Activated T-cell treated with anti-CD3 and anti-CD28 coated beads, Interleukin-2, amount 50 U/mL, for 4 hours (primary cell): ENCODE results near the gene TESK1. TPM values are rescaled to one million over a fixed set of nuclear protein-coding genes. Genes with fewer than 3 reads are reported as not detected.
A peak's percentile ranks its signal among the peaks of the same experiment; 100 is the strongest.

Experiments
- ATAC-seq, 2 donors: fragments of 200-7000 bp; cut with Tn5 transposase; one replicate each; pipeline ENCODE4 v1.10.0; 2021
- DNase-seq: peaks from one replicate; pipeline ENCODE4 v3.0.0-alpha.2; 2020
- H3K27me3 Mint-ChIP-seq: one replicate; pipeline ENCODE4 v1.8.0; 2021; ENCODE audit warnings: low read depth, mixed read lengths
- H3K36me3 Mint-ChIP-seq: one replicate; pipeline ENCODE4 v1.8.0; 2022; ENCODE audit warnings: mixed read lengths; ENCODE audit not compliant: insufficient read depth
- H3K4me1 Mint-ChIP-seq: one replicate; pipeline ENCODE4 v1.8.0; 2021; ENCODE audit warnings: low read depth, mixed read lengths
- H3K4me3 Mint-ChIP-seq: one replicate; pipeline ENCODE4 v1.8.0; 2021; ENCODE audit warnings: mild to moderate bottlenecking, moderate library complexity, mixed read lengths
- H3K9me3 Mint-ChIP-seq: one replicate; pipeline ENCODE4 v1.8.0; 2021; ENCODE audit warnings: mixed read lengths
- total RNA-seq, 3 donors: library from RNA; stranded (reverse); gene quantifications; one replicate each; pipeline ENCODE4 v1.2.1, GENCODE V29; 2021

The TESK1 gene
- total RNA-seq, 3 donors from 2014 or later = 42.0 to 57.1 (median 54.9) TPM

DNA sequence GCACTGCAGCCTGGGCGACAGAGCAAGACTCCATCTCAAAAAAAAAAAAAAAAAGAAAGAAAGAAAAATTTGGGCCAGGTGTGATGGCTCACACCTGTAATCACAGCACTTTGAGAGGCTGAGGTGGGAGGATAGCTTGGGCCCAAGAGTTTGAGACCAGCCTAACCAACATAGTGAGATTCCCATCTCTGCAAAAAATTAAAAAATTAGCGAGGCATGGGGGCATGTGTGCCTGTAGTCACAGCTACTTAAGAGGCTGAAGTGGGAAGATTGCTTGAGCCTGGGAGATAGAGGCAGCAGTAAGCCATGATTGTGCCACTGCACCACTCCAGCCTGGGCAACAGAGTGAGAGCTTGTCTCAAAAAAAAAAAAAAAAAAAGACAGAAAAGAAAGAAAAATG lies 48.5 kb downstream of the TESK1 start:
- ATAC-seq (no peak), DNase-seq (no peak)
- peaks cover 3% of the 10 kb centered on the region for H3K27me3 Mint-ChIP-seq
- peaks cover 53% of the 10 kb centered on the region for H3K4me1 Mint-ChIP-seq
- peaks cover 2% of the 10 kb centered on the region for H3K36me3 Mint-ChIP-seq
- no peak overlapping the region for H3K4me3 Mint-ChIP-seq
- H3K9me3 Mint-ChIP-seq = peaks cover 3% of the 10 kb centered on the region

DNA sequence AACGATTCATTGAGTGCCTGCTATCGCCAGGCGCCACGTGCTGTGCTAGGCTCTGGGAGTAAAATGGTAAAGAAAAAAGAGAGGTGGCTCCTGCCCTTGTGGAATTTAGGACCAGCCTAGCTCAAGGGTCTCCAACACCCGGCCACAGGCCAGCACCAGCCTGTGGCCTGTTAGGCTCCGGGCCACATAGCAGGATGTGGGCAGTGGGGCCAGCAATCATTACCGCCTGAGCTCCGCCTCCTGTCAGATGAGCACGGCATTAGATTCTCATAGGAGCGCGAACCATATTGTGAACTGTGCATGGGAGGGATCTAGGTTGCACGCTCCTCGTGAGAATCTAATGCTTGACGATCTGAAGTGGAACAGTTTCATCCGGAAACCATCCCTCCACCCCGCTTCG lies 51.3 kb downstream of the TESK1 start:
- DNase-seq (no peak), ATAC-seq (no peak)
- Mint-ChIP-seq H3K27me3 (peaks cover 3% of the 10 kb centered on the region), H3K9me3 (peaks cover 3% of the 10 kb centered on the region), H3K4me1 (peaks cover 59% of the 10 kb centered on the region), H3K4me3 (peak overlapping the region; percentile 87), H3K36me3 (peaks cover 8% of the 10 kb centered on the region)

- Mint-ChIP-seq H3K36me3 (peaks cover 10% of the 10 kb centered on the region), H3K27me3 (peaks cover 3% of the 10 kb centered on the region), H3K9me3 (peaks cover 3% of the 10 kb centered on the region), H3K4me3 (peak overlapping the region; percentile 87), H3K4me1 (peaks cover 57% of the 10 kb centered on the region)
- DNase-seq (no peak), ATAC-seq (peak in 1 of 2 donors; percentile 4)
These were observed 51.9 kb downstream of the TESK1 start for GRCh38 chr9:35656831-35657545.

DNA sequence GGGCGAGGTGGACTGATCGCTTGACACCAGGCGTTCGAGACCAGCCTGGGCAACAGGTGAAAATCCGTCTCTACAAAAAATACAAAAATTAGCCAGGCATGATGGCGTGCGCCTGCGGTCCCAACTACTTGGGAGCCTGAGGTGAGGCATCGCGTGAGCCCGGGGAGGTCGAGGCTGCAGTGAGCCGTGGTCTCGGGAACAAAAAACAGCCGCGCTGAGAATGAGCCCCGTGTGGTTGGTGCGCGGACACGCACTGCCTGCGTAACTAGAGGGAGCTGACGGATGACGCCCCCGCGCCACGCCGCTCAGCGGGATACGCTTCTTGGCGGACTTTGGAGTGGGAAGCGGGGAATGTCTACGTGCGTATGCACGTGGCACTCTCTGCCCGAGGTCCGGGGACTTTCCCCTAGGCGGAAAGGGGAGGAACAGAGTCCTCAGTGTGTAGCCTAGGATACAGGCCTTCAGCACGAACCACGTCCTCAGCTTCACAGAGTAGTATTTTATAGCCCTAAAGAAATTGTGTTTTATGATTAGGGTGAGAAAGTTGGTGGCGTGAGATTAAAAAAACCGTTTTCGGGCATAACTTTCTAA lies 52.6 kb downstream of the TESK1 start, which contains the start of gene RMRP:
Gene RMRP (minus strand): TSS at position 474 of the 591 bp plus-strand sequence.
- ATAC-seq = peak; percentile 92 to 94
- DNase-seq = peak; percentile 92
- Mint-ChIP-seq H3K4me1 (peaks cover 61% of the 10 kb centered on the region), H3K36me3 (peaks cover 10% of the 10 kb centered on the region), H3K4me3 (peak within 1 kb of the TSS; percentile 87), H3K27me3 (peaks cover 3% of the 10 kb centered on the region), H3K9me3 (peaks cover 3% of the 10 kb centered on the region)

DNA sequence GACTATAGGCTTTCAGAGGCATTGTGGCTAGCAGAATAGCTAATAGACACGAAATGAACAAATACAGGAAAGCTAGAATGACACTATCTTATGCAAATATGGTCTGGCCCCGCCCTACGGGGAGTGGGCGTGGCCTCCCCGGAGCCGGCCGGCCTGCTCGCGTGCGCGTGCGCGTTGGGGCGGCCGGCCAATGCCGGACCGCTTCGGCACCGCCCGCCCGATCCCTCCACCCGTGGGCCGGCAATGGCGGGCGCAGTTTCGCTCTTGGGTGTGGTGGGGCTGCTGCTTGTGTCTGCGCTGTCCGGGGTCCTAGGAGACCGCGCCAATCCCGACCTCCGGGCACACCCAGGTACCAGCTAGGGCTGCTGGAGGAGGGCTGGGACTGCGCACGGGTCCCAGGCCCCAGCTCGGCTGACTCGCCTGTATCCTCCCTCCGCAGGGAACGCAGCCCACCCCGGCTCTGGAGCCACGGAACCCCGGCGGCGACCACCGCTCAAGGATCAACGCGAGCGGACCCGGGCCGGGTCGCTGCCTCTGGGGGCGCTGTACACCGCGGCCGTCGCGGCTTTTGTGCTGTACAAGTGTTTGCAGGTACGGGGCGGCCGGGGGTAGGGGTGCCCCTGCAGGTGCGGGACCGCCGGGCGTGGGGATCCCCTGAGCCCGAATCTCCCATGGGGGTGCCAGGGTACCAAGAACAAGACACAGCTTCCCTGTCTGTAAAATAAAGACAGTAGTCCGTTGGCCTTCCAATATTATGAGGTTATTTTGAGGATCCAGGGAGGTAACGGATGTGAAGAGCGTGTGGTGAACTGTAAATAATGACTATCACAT lies 53.3 kb downstream of the TESK1 start, which contains the start of gene CCDC107:
Gene CCDC107 (plus strand): TSS at position 156 of the 831 bp plus-strand sequence. CDS start 88 bp downstream, at position 244.
- Mint-ChIP-seq H3K9me3 (peaks cover 3% of the 10 kb centered on the region), H3K27me3 (peaks cover 3% of the 10 kb centered on the region), H3K4me1 (peaks cover 68% of the 10 kb centered on the region), H3K4me3 (peak within 1 kb of the TSS; percentile 87), H3K36me3 (peaks cover 10% of the 10 kb centered on the region)
- ATAC-seq = peak; percentile 61 to 65
- peak; percentile 77 for DNase-seq

- Mint-ChIP-seq H3K4me1 (peaks cover 70% of the 10 kb centered on the region), H3K36me3 (peaks cover 10% of the 10 kb centered on the region), H3K27me3 (peaks cover 3% of the 10 kb centered on the region), H3K9me3 (peaks cover 3% of the 10 kb centered on the region), H3K4me3 (peak overlapping the region; percentile 87)
- no peak for ATAC-seq
- no peak for DNase-seq
These were observed 53.8 kb downstream of the TESK1 start for GRCh38 chr9:35658968-35659220.

DNA sequence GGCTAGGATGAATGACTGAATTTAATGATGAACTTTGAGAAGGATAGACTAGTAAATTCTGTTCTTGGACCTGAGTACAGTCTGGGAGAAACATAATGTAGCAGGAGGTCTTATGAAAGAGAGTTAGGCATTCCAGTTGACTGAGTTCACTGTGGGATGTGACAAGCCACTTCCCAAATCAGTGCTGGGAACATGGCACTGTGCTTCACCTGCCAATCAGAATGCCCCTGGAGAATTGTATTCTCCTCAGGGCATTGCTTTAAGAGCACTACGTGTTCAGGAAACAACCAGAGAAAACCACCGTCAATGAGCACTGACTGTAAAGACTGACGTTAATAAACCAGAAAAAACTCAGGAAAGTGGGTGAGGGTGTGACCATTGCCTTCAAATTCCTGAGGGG lies 54.3 kb downstream of the TESK1 start:
- ATAC-seq (no peak), DNase-seq (no peak)
- Mint-ChIP-seq H3K36me3 (peaks cover 10% of the 10 kb centered on the region), H3K9me3 (peaks cover 3% of the 10 kb centered on the region), H3K4me3 (peak overlapping the region; percentile 87), H3K4me1 (peaks cover 71% of the 10 kb centered on the region), H3K27me3 (peaks cover 3% of the 10 kb centered on the region)

Other genes with a start within 250 kb of the TESK1 start
- 1 to 10 TPM; 1.8 to 5.5 (median 2.1) TPM for gene RUSC2, start 115.2 kb upstream of the TESK1 start, total RNA-seq
- gene CD72, start 13.2 kb downstream of the TESK1 start, total RNA-seq = 1 to 10 TPM; 1.8 to 4.5 (median 3.9) TPM
- gene SIT1, start 45.7 kb downstream of the TESK1 start, total RNA-seq = 10 to 100 TPM; 21.8 to 23.8 (median 22.9) TPM
- over 10,000 TPM; 12,907 to 15,791 (median 13,372) TPM for gene RMRP, start 52.8 kb downstream of the TESK1 start, total RNA-seq
- 10 to 100 TPM; 11.1 to 12.5 (median 12.0) TPM for gene CCDC107, start 53.0 kb downstream of the TESK1 start, total RNA-seq
- 1 to 10 TPM; 1.1 to 1.2 (median 1.2) TPM for gene ARHGEF39, start 59.9 kb downstream of the TESK1 start, total RNA-seq
- gene CA9, start 68.7 kb downstream of the TESK1 start, total RNA-seq = under 1 TPM in 2 of 3 donors, not detected in 1; 0.24 to 0.46 TPM
- gene TPM2, start 84.7 kb downstream of the TESK1 start, total RNA-seq = 1 to 10 TPM; 1.6 to 2.2 (median 2.2) TPM
- gene TLN1, start 126.9 kb downstream of the TESK1 start, total RNA-seq = 100 to 1,000 TPM; 210 to 252 (median 230) TPM
- 10 to 100 TPM; 22.9 to 27.5 (median 23.6) TPM for gene CREB3, start 127.4 kb downstream of the TESK1 start, total RNA-seq
- gene GBA2, start 144.0 kb downstream of the TESK1 start, total RNA-seq = 10 to 100 TPM; 29.9 to 34.8 (median 33.2) TPM
- 10 to 100 TPM; 14.3 to 15.3 (median 14.6) TPM for gene RGP1, start 144.0 kb downstream of the TESK1 start, total RNA-seq
- 1 to 10 TPM in 1 of 3 donors, under 1 TPM in 2; 0.84 to 1.4 (median 0.86) TPM for gene MSMP, start 149.0 kb downstream of the TESK1 start, total RNA-seq
- 1 to 10 TPM; 4.4 to 5.3 (median 5.2) TPM for gene NPR2, start 186.3 kb downstream of the TESK1 start, total RNA-seq
- under 1 TPM; 0.27 to 0.48 (median 0.40) TPM for gene SPAG8, start 207.0 kb downstream of the TESK1 start, total RNA-seq
- 10 to 100 TPM; 28.7 to 31.9 (median 30.0) TPM for gene HINT2, start 209.8 kb downstream of the TESK1 start, total RNA-seq
- gene FAM221B, start 223.5 kb downstream of the TESK1 start, total RNA-seq = not detected
- 1 to 10 TPM; 1.5 to 1.9 (median 1.8) TPM for gene TMEM8B, start 224.0 kb downstream of the TESK1 start, total RNA-seq